IPS-NIHi7 (cell line): ENCODE measurements around the gene SLC22A3.
A peak's percentile ranks its signal among the peaks of the same experiment; 100 is the strongest.
"Not testable (repeated sequence)": the region's sequence is repeated elsewhere in the genome, so short reads cannot be mapped to it uniquely, and the experiment has no call there.

Source experiments
- DNase-seq: peaks from one replicate; pipeline ENCODE4 v3.0.0; 2012; ENCODE audit warnings: mixed read lengths; ENCODE audit errors: extremely low spot score

SLC22A3 gene

DNA sequence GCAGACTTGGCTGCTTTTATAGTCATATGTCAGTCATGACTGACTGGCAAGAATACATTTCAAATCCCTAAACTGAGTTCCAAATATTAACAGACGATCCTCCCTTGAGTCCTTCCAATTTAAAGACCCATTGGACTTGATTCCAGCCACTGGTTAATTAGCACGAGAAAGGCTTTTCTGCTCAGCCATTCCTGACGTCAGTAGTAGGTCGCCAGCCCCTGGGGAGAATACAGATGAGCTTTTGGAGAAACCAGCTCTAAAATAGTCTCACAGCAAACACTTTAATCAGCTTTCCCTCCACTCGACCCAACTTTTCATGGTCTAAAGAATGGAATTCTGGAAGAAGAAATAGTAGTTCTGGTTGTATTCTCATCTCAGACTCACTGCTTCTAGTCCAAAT is 91.6 kb downstream of the SLC22A3 start:
- peak; percentile 42 for DNase-seq

DNA sequence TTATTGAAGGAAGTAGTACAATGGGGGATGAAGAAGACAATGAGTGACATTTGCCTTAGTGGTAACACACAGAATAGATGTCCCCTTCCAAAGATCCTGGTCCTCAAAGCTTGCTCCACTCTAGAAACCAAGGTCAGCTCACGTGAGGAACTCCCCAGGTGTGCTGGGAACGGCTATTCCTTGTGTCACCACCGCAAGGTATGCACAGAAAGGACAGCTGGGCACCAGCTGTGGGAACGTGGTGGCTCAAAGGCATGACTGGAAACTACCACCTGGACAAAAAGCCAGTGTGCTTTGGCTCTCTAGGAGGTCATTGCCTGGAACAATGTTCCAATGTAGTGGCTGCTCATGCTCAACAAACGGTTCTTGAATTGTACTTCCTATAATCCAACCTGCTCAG is 94.0 kb downstream of the SLC22A3 start:
- no peak for DNase-seq

GRCh38 chr6:160445130-160445529 is 97.0 kb downstream of the SLC22A3 start:
- DNase-seq, result no peak

DNA sequence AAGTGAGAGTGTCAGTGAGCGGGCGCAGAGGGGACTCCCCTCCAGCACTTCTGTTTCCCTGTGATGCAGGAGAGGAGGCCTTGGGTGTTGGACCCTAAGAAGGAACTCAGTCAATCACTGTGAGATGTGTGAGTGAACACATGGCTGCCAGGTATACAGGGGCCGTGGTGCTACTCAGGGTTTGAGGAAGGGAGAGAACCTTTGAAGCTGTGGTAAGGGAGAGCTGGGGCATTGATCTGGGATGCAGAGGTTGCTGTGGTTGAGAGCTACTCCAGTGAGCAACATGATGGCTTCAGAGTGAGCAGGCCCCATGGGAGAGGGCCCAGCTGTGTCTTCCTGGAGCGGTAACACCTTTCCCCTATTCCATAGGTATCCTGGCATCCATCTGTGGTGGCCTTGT is 99.2 kb downstream of the SLC22A3 start:
- no peak for DNase-seq

DNA sequence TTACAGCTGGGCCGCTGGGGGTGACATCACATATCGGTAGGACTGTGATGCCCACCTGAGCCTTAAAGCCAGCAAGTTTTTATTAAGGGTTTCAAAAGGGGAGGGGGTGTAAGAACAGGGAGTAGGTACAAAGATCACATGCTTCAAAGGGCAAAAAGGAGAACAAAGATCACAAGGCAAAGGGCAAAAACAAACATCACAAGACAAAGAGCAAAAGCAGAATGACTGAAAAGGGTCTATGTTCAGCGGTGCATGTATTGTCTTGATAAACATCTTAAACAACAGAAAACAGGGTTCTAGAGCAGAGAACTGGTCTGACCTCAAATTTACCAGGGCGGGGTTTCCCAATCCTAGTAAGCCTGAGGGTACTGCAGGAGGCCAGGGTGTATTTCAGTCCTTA is 101.6 kb downstream of the SLC22A3 start:
- DNase-seq, result not testable (repeated sequence)

DNA sequence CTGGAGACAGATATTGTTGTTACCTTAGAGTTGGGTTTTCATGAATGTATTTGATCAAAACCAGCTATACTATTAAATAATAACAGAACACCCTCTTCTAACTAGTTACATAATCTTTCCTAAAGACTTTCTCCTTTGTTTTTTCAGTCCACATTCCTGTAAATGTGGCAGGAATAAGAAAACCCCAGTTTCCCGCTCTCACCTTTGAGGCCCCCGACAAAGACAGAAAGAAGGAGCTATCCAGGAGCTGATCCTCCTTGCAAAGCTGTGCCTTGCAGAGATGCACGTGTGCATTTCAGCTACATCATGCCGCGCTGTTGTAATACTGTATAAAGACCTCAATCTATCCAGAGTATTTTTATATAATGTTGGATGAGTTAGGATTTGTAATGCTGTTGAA is 102.7 kb downstream of the SLC22A3 start:
- DNase-seq, result no peak

- no peak for DNase-seq
Observed at GRCh38 chr6:160454303-160454702, 106.1 kb downstream of the SLC22A3 start.

DNA sequence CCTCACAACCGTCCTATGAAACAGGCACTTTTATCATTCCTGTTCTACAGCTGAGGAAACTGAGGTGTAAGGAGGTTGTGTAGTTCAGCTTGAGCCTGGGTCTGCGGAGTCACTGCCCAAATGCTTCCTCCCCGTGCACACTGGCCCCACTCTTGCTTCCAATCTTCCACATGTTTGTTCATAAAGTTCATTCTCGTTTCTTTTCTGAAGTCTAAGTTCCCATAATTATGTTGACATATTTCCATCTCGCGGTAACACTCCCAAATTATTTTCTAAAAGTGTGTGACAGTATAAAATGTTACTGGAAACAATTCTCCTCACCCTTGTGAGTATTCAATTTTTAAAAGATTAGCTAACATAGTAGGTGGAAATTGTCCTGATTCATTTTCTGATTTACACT is 106.9 kb downstream of the SLC22A3 start:
- DNase-seq, result no peak

GRCh38 chr6:160455541-160456213 is 107.5 kb downstream of the SLC22A3 start:
- peak; percentile 89 for DNase-seq

DNA sequence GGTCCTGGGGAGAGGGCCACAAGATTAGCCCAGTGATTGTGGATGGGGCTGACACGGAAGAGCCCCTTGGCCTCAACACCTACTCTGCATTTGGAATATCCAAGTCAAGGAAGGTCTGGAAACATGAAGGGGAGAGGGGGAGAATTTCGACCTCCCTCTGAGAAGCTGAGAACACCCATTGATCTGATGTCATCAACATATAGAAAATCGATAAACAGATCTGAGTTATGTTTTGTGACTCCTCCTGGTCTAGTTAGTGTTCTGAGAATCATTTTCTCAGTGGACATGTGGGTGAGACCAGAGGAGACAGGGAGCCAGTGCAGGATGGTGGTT is 108.0 kb downstream of the SLC22A3 start:
- DNase-seq, result no peak

DNA sequence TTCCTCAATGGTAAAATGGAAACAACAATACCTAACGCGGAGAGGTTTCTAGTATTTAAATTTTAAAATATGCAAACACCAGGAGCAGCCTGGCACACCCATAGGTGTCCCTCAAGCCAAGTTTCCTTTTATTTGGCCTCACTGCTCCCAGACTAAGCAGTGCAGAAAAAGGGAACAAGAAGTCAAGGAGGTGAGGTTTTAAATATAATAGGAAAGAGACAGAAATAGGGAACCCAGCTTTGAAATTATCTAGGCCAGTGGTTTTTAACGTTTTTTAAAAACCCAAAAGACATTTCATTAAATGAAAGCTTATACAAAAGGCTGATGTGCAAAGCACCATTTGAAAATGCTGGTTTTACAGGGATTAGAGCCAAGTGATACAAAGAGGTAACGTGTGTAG is 109.6 kb downstream of the SLC22A3 start:
- DNase-seq, result no peak

- DNase-seq, result no peak
Observed at GRCh38 chr6:160461641-160462040, 113.5 kb downstream of the SLC22A3 start.

DNA sequence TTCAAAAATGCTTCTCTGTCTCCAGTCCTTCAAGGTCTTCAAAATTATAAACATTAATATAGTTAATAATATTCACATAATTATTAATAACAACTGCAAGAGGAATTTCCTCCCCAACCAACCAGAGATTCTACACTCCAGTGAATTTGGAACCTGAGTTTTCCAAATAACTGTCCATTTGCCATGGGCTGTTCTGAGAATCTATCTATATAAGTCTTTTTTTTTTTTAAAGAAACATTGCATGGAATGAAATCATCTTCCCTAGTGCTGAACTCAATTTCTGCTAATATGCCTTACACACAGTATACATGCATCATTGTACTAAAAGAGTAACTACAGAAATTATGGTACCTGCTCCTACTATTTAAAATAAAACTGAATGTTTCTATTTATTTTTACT is 113.9 kb downstream of the SLC22A3 start:
- no peak for DNase-seq

GRCh38 chr6:160462551-160463109 is 114.5 kb downstream of the SLC22A3 start:
- DNase-seq, result no peak

DNA sequence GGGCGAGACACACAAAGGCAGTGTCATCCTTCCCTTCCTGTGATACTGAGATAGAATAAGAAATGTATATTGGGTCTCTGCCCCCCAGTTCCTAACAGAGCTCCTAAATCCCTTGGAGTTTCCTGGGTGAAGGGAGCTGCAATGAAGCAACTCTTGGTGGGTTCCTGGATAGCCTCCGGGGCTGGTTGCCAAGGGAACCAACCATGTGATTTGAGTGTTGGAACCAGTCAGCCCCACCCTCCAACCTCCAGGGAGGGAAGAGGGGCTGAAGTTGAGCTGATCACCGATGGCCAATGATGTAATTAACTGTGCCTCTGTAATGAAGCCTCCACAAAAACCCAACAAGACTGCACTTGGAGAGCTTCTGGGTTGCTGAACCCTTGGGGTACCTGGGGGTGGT is 116.6 kb downstream of the SLC22A3 start:
- no peak for DNase-seq

- peak; percentile 14 for DNase-seq
Observed at GRCh38 chr6:160467261-160467871, 119.2 kb downstream of the SLC22A3 start.

GRCh38 chr6:160469153-160469552 is 121.0 kb downstream of the SLC22A3 start:
- no peak for DNase-seq

DNA sequence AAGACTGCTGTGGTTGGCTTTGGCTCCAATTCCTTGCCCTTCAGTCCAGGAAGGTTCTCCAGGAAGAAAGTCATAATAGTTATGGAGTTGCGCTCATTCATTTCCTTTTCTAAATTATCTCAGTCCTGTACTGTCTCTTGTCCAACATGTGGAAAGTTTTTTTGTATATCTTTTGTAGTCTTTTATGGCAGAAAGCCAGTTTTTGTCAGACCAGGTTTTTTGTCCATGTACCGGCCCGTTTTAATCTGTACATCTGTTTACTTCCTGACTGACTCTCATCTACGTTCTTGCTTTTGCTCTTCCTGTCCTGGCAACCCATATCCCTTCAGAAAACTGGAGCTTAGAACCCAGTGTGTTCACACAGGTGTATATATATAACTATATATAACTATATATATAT is 127.9 kb downstream of the SLC22A3 start:
- DNase-seq, result not testable (repeated sequence)

- DNase-seq, result not testable (repeated sequence)
Observed at GRCh38 chr6:160477072-160477471, 128.9 kb downstream of the SLC22A3 start.

- DNase-seq, result no peak
Observed at GRCh38 chr6:160477901-160478300, 129.7 kb downstream of the SLC22A3 start.

DNA sequence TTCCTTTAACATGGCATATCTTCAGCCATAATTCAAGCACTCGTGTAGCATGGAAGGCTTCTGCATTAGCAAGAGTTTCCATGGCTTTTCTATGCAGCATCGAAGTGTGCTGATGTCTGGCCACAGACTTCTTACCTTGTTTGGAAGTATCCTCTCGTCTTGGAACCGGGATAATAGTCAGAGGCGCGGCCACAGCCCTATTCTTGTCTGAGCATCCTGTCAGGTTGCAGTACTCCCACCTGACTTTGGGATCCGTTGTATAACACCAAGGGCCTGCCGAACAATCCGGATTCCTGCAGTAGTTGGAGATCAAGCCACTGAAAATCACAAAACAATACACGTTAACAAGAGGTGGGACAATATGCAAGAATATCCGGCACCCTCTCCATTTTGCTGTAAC is 138.9 kb downstream of the SLC22A3 start:
- no peak for DNase-seq

DNA sequence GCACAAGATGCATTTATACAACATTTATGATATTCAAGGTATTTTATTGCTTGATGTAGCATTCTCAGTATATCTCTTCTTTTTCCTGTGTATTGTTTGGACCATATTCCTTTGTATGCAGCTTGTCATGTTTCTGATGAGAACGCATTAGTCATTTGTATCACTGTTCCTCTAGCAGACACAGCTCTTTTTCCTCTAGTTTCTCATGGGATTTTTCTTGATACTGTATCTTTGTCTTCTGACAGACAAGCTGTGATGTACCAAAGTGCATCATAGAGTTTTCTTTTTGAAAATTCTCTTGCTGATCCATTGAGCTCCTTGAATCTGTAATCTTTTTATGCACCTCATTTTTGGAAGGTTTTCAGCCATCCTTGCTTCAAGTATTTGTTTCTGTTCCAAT is 140.9 kb downstream of the SLC22A3 start:
- DNase-seq, result no peak

DNA sequence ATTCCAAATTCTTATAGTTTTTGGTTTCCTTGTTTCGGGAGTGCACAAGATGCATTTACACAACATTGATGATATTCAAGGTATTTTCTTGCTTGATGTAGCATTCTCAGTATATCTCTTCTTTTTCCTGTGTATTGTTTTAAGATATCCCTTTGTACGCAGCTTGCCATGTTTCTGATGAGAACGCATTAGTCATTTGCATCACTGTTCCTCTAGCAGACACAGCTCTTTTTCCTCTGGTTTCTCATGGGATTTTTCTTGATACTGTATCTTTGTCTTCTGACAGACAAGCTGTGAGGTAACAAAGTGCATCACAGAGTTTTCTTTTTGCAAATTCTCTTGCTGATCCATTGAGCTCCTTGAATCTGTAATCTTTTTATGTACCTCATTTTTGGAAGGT is 146.4 kb downstream of the SLC22A3 start:
- no peak for DNase-seq

DNA sequence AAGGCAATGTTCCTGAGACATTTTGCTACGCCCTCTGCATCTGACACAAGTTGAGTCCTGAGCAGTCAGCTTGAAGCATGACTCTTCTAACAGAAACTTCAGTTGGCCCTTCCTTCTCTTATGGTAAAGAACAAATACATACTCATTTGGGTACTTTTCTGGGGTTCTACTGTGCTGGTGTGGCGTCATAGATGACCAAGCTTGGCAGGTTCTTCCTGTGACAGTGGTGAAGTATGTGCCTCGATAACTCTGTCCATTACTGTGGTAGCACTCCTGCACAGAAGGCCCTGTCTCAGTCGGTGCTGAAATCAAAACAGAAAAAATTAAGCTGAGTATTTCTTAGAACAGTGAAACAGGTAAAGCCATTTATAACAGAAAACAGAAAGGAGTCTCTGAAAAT is 152.5 kb downstream of the SLC22A3 start:
- DNase-seq, result no peak
